Kidney glomerular epithelial cell (primary cell): ENCODE measurements around the gene PCDHA5.
"Not testable (repeated sequence)": the region's sequence is repeated elsewhere in the genome, so short reads cannot be mapped to it uniquely, and the experiment has no call there.

Experiments used
- DNase-seq: peaks from one replicate; lab custom pipeline; 2025; lab: John Stamatoyannopoulos, UW

The PCDHA5 gene

DNA sequence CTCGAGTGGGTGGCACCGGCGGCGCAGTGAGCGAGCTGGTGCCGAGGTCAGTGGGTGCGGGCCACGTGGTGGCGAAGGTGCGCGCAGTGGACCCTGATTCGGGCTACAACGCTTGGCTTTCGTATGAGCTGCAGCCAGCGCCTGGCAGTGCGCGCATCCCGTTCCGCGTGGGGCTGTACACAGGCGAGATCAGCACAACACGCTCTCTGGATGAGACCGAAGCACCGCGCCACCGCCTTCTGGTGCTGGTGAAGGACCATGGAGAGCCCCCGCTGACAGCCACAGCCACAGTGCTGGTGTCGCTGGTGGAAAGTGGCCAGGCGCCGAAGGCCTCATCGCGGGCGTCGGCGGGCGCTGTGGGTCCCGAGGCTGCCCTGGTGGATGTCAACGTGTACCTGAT, 2.1 kb downstream of the PCDHA5 start:
- no peak for DNase-seq

DNA sequence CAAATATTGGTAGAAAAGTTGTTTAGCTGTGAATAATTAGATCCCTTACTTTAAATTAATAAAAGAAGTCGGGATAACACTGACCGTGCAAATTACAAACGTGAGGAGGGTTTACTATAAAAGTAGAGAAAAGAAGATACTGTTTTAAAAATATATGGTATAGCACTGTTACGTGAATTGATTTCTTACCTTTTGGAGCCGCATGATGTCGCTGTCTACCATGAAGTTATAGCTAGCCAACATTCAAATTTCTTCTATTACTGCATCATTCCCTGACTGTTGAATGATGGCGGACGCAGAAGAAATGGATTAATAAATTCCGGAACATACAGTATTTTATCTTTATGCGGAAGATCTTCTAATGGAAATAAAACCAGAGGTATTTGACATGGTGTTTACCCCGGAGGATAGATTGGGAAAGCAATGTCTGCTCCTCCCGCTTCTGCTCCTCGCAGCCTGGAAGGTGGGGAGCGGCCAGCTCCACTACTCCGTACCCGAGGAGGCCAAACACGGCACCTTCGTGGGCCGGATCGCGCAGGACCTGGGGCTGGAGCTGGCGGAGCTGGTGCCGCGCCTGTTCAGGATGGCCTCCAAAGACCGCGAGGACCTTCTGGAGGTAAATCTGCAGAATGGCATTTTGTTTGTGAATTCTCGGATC, 6.4 kb downstream of the PCDHA5 start, which contains the start of gene PCDHA6:
TSS of gene PCDHA6 (plus strand) at position 257 of the 658 bp plus-strand sequence. CDS start at position 389, 132 bp downstream.
- DNase-seq, result no peak

DNA sequence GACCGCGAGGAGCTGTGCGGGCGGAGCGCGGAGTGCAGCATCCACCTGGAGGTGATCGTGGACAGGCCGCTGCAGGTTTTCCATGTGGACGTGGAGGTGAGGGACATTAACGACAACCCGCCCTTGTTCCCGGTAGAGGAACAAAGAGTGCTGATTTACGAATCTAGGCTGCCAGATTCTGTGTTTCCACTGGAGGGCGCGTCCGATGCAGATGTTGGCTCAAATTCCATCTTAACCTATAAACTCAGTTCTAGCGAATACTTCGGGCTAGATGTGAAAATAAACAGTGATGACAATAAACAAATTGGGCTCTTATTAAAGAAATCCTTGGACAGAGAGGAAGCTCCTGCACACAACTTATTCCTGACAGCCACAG, 6.9 kb downstream of the PCDHA5 start:
- peak; percentile 7 for DNase-seq

DNA sequence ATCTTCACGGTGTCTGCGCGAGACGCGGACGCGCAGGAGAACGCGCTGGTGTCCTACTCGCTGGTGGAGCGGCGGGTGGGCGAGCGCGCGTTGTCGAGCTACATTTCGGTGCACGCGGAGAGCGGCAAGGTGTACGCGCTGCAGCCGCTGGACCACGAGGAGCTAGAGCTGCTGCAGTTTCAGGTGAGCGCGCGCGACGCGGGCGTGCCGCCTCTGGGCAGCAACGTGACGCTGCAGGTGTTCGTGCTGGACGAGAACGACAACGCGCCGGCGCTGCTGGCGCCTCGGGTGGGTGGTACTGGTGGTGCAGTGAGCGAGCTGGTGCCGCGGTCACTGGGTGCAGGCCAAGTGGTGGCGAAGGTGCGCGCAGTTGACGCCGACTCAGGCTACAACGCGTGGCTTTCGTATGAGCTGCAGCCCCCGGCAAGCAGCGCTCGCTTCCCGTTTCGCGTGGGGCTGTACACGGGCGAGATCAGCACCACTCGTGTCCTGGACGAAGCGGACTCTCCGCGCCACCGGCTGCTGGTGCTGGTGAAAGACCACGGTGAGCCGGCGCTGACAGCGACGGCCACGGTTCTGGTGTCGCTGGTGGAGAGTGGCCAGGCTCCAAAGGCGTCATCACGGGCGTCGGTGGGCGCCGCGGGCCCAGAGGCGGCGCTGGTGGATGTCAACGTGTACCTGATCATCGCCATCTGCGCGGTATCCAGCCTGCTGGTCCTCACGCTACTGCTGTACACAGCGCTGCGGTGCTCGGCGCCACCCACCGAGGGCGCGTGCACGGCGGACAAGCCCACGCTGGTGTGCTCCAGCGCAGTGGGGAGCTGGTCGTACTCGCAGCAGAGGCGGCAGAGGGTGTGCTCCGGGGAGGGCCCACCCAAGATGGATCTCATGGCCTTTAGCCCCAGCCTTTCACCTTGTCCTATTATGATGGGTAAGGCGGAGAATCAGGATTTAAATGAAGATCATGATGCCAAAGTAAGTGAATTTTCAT, 8.4 kb downstream of the PCDHA5 start:
- not testable (repeated sequence) for DNase-seq

DNA sequence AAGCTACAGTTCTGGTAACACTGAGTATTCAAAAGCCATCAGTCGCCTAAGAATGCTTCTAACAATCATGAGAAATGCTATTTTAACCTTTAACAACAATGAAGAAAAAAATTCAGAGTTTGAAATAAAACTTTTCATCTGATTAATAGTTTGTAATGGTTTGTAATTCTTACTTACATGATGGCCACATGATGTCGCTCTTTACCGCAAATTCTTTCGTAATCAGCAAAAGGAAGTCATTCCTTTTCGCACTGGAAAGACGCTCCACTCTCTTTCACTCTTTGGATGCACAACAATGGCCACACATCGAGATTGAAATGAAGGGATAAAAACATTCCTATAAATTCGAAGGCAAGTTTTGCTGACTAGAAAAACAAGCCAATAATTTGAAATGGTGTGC, 12.6 kb downstream of the PCDHA5 start, which contains the start of gene PCDHA7:
TSS of gene PCDHA7 (plus strand) at position 277 of the 400 bp plus-strand sequence. CDS start at position 392, 115 bp downstream.
- no peak for DNase-seq

DNA sequence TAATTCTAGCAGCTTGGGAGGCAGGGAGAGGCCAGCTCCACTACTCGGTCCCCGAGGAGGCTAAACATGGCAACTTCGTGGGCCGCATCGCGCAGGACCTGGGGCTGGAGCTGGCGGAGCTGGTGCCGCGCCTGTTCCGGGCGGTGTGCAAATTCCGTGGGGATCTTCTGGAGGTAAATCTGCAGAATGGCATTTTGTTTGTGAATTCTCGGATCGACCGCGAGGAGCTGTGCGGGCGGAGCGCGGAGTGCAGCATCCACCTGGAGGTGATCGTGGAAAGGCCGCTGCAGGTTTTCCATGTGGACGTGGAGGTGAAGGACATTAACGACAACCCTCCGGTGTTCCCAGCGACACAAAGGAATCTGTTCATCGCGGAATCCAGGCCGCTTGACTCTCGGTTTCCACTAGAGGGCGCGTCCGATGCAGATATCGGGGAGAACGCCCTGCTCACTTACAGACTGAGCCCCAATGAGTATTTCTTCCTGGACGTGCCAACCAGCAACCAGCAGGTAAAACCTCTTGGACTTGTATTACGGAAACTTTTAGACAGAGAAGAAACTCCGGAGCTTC, 13.1 kb downstream of the PCDHA5 start:
- DNase-seq, result not testable (repeated sequence)

DNA sequence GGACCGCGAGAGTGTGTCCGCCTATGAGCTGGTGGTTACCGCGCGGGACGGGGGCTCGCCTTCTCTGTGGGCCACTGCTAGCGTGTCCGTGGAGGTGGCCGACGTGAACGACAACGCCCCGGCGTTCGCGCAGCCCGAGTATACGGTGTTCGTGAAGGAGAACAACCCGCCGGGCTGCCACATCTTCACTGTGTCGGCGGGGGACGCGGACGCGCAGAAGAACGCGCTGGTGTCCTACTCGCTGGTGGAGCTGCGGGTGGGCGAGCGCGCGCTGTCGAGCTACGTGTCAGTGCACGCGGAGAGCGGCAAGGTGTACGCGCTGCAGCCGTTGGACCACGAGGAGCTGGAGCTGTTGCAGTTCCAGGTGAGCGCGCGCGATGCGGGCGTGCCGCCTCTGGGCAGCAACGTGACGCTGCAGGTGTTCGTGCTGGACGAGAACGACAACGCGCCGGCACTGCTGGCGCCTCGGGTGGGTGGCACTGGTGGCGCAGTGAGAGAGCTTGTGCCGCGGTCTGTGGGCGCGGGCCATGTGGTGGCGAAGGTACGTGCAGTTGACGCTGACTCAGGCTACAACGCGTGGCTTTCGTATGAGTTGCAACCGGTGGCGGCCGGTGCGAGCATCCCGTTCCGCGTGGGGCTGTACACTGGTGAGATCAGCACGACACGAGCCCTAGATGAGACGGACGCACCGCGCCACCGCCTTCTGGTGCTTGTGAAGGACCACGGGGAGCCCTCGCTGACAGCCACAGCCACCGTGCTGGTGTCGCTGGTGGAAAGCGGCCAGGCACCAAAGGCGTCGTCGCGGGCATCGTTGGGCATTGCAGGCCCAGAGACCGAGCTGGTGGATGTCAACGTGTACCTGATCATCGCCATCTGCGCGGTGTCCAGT, 14.5 kb downstream of the PCDHA5 start:
- no peak for DNase-seq

DNA sequence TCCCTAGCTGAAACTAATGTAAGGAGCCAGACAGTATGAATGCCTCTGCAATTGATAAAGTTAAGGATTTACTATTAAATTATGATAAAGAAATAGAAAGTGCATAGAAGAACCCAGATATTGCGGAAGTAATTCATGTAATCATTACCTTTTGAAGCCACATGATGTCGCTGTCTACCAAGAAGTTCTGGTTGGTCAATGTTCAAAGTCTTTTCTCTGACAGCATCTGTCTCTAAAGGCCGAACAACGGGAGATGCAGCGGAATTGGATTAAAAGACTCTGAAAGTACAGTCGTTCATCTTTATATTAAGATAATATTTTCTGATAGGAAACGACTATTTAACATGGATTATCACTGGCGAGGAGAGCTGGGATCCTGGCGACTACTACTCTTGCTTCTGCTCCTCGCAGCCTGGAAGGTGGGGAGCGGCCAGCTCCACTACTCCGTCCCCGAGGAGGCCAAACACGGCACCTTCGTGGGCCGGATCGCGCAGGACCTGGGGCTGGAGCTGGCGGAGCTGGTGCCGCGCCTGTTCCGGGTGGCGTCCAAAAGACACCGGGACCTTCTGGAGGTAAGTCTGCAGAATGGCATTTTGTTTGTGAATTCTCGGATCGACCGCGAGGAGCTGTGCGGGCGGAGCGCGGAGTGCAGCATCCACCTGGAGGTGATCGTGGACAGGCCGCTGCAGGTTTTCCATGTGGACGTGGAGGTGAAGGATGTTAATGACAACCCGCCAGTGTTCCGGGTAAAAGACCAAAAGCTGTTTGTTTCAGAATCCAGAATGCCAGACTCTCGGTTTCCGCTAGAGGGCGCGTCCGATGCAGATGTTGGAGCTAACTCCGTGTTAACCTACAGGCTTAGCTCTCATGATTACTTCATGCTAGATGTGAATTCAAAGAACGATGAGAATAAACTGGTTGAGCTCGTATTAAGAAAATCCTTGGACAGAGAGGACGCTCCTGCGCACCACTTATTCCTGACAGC, 19.9 kb downstream of the PCDHA5 start, which contains the start of gene PCDHA8:
TSS of gene PCDHA8 (plus strand) at position 210 of the 985 bp plus-strand sequence. CDS start at position 345, 135 bp downstream.
- DNase-seq, result no peak

DNA sequence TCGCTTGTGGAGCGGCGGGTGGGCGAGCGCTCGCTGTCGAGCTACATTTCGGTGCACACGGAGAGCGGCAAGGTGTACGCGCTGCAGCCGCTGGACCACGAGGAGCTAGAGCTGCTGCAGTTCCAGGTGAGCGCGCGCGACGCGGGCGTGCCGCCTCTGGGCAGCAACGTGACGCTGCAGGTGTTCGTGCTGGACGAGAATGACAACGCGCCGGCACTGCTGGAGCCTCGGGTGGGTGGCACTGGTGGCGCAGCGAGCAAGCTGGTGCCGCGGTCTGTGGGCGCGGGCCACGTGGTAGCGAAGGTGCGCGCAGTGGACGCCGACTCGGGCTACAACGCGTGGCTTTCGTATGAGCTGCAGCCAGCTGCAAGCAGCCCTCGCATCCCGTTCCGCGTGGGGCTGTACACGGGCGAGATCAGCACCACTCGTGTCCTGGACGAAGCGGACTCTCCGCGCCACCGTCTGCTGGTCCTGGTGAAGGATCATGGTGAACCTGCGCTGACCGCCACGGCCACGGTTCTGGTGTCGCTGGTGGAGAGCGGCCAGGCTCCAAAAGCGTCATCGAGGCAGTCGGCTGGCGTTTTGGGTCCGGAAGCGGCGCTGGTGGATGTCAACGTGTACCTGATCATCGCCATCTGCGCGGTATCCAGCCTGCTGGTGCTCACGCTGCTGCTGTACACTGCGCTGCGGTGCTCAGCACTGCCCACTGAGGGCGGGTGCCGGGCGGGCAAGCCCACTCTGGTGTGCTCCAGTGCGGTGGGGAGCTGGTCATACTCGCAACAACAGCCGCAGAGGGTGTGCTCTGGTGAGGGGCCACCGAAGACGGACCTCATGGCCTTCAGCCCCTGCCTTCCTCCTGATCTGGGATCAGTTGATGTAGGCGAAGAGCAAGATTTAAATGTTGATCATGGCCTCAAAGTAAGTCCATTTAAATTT, 21.7 kb downstream of the PCDHA5 start:
- no peak for DNase-seq

DNA sequence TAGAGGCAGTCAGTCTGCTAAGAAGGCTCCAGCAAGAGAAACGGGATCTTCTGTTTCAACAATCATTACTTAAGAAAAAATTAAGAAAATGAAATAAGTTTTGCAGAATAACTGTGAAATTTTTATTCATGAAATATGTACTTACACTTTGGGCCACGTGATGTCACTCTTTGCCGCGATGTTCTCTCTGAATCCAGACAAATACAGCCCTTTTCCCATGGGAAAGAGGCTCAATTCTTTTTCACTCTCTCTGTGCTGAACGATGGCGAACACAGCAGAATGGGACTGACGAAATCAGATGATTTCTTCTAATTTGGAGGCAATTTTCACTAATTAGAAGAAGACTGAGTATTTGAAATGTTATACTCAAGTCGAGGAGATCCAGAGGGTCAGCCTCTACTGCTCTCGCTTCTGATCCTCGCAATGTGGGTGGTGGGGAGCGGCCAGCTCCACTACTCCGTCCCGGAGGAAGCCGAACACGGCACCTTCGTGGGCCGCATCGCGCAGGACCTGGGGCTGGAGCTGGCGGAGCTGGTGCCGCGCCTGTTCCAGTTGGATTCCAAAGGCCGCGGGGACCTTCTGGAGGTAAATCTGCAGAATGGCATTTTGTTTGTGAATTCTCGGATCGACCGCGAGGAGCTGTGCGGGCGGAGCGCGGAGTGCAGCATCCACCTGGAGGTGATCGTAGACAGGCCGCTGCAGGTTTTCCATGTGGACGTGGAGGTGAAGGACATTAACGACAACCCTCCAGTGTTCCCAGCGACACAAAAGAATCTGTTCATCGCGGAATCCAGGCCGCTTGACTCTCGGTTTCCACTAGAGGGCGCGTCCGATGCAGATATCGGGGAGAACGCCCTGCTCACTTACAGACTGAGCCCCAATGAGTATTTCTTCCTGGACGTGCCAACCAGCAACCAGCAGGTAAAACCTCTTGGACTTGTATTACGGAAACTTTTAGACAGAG, 27.0 kb downstream of the PCDHA5 start, which contains the start of gene PCDHA9:
TSS of gene PCDHA9 (plus strand) at position 244 of the 964 bp plus-strand sequence. CDS start at position 358, 114 bp downstream.
- DNase-seq, result not testable (repeated sequence)

DNA sequence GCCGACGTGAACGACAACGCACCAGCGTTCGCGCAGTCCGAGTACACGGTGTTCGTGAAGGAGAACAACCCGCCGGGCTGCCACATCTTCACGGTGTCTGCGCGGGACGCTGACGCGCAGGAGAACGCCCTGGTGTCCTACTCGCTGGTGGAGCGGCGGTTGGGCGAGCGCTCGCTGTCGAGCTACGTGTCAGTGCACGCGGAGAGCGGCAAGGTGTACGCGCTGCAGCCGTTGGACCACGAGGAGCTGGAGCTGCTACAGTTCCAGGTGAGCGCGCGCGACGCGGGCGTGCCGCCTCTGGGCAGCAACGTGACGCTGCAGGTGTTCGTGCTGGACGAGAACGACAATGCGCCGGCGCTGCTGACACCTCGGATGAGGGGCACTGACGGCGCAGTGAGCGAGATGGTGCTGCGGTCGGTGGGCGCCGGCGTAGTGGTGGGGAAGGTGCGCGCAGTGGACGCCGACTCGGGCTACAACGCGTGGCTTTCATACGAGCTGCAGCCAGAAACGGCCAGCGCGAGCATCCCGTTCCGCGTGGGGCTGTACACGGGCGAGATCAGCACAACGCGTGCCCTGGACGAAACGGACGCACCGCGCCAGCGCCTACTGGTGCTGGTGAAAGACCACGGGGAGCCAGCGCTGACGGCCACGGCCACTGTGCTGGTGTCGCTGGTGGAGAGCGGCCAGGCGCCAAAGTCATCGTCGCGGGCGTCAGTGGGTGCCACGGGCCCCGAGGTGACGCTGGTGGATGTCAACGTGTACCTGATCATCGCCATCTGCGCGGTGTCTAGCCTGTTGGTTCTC, 28.6 kb downstream of the PCDHA5 start:
- DNase-seq, result not testable (repeated sequence)

DNA sequence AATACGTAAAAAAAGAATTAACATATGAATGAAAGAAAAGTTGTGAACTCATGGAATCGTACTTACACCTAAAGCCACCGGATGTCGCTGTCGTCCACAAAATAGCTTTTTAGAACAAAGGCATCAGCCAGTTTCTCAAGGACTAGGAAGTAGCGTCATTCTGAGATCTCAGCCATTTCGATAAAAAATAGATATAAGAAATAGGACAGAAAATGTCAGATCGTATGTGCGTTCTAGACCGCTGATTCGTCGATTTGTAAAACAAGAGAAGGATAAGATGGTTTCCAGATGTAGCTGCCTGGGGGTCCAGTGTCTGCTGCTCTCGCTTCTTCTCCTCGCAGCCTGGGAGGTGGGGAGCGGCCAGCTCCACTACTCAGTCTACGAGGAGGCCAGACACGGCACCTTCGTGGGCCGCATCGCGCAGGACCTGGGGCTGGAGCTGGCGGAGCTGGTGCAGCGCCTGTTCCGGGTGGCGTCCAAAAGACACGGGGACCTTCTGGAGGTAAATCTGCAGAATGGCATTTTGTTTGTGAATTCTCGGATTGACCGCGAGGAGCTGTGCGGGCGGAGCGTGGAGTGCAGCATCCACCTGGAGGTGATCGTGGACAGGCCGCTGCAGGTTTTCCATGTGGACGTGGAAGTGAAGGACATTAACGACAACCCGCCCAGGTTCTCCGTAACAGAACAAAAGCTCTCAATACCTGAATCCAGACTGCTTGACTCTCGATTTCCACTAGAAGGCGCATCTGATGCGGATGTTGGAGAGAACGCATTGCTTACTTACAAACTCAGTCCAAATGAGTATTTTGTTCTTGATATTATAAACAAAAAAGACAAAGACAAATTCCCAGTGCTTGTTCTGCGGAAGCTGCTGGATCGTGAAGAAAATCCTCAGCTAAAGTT, 34.6 kb downstream of the PCDHA5 start, which contains the start of gene PCDHA10:
TSS of gene PCDHA10 (plus strand) at position 126 of the 903 bp plus-strand sequence. CDS start at position 278, 152 bp downstream.
- peak; percentile 28 for DNase-seq

DNA sequence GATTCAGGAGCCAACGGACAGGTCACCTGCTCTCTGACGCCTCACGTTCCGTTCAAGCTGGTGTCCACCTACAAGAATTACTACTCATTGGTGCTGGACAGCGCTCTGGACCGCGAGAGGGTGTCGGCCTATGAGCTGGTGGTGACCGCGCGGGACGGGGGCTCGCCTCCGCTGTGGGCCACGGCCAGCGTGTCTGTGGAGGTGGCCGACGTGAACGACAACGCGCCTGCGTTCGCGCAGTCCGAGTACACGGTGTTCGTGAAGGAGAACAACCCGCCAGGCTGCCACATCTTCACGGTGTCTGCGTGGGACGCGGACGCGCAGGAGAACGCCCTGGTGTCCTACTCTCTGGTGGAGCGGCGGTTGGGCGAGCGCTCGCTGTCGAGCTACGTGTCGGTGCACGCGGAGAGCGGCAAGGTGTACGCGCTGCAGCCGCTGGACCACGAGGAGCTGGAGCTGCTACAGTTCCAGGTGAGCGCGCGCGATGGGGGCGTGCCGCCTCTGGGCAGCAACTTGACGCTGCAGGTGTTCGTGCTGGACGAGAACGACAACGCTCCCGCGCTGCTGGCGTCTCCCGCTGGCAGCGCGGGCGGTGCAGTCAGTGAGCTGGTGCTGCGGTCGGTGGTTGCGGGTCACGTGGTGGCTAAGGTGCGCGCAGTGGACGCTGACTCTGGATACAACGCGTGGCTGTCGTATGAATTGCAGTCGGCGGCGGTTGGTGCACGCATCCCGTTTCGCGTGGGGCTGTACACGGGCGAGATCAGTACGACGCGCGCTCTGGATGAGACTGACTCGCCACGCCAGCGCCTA, 36.0 kb downstream of the PCDHA5 start:
- no peak for DNase-seq

DNA sequence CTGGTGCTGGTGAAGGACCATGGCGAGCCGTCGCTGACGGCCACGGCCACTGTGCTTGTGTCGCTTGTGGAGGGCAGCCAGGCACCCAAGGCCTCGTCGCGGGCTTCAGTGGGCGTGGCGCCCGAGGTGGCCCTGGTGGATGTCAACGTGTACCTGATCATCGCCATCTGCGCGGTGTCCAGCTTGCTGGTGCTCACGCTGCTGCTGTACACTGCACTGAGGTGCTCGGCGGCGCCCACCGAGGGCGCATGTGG, 36.5 kb downstream of the PCDHA5 start:
- no peak for DNase-seq
